Mesothelial cell of epicardium (in vitro differentiated cells): ENCODE data around the gene RIPOR2. TPM values are rescaled to one million over a fixed set of nuclear protein-coding genes. Genes with fewer than 3 reads are reported as not detected.
"Not testable (repeated sequence)": the region's sequence is repeated elsewhere in the genome, so short reads cannot be mapped to it uniquely, and the experiment has no call there.

Source experiments
- DNase-seq, 2 experiments: peaks; one replicate each; pipeline ENCODE4 v3.0.0; 2021; ENCODE audit warnings: low spot score in 2 of 2; ENCODE audit not compliant: unreplicated experiment in 2 of 2
- H3K27ac Mint-ChIP-seq: 2 replicates; pipeline ENCODE4 v1.8.0; 2021; ENCODE audit warnings: mixed read lengths
- H3K27me3 Mint-ChIP-seq: 2 replicates; pipeline ENCODE4 v1.8.0; 2021; ENCODE audit warnings: low read depth, mixed read lengths
- H3K36me3 Mint-ChIP-seq: 2 replicates; pipeline ENCODE4 v1.8.0; 2021; ENCODE audit warnings: mixed read lengths
- H3K4me1 Mint-ChIP-seq: 2 replicates; pipeline ENCODE4 v1.8.0; 2021; ENCODE audit warnings: mixed read lengths
- H3K4me3 Mint-ChIP-seq: 2 replicates; pipeline ENCODE4 v1.8.0; 2021; ENCODE audit warnings: mild to moderate bottlenecking, moderate library complexity, mixed read lengths
- H3K9me3 Mint-ChIP-seq: 2 replicates; pipeline ENCODE4 v1.8.0; 2021; ENCODE audit warnings: mixed read lengths
- CTCF ChIP-seq: fragments of 200-600 bp; sonication (generic); IDR thresholded peaks from one replicate; pipeline ENCODE4 v1.5.0; 2021; ENCODE audit warnings: antibody characterized with exemption; ENCODE audit not compliant: unreplicated experiment
- total RNA-seq: library from RNA; stranded (reverse); gene quantifications from 3 replicates; pipeline ENCODE4 v1.2.1, GENCODE V29; 2021

Gene RIPOR2
- total RNA-seq, 1 donor from 2014 or later = 1.7 TPM

GRCh38 chr6:24951811-24952299, 16.1 kb upstream of the RIPOR2 start:
- peaks cover 12% of the 10 kb centered on the region for H3K9me3 Mint-ChIP-seq
- no peak for DNase-seq
- H3K4me1 Mint-ChIP-seq = no peaks in the 10 kb centered on the region
- no peak overlapping the region for H3K4me3 Mint-ChIP-seq
- H3K27me3 Mint-ChIP-seq = no peaks in the 10 kb centered on the region
- no peak overlapping the region for H3K27ac Mint-ChIP-seq
- H3K36me3 Mint-ChIP-seq = no peaks in the 10 kb centered on the region
- no peak for TF ChIP-seq CTCF

- Mint-ChIP-seq H3K27ac (no peak overlapping the region), H3K4me3 (no peak overlapping the region), H3K9me3 (peaks cover 19% of the 10 kb centered on the region), H3K27me3 (no peaks in the 10 kb centered on the region), H3K36me3 (no peaks in the 10 kb centered on the region), H3K4me1 (no peaks in the 10 kb centered on the region)
- DNase-seq = no peak
- TF ChIP-seq CTCF = no peak
These were observed 14.6 kb upstream of the RIPOR2 start for GRCh38 chr6:24950218-24950941.

- DNase-seq = no peak
- H3K27ac Mint-ChIP-seq = no peak overlapping the region
- no peaks in the 10 kb centered on the region for H3K27me3 Mint-ChIP-seq
- no peak overlapping the region for H3K4me3 Mint-ChIP-seq
- TF ChIP-seq CTCF = no peak
- peaks cover 32% of the 10 kb centered on the region for H3K9me3 Mint-ChIP-seq
- H3K4me1 Mint-ChIP-seq = no peaks in the 10 kb centered on the region
- H3K36me3 Mint-ChIP-seq = peaks cover 12% of the 10 kb centered on the region
These were observed 13.3 kb upstream of the RIPOR2 start for GRCh38 chr6:24949020-24949569.

GRCh38 chr6:24948261-24948660, 12.5 kb upstream of the RIPOR2 start:
- Mint-ChIP-seq H3K36me3 (peaks cover 12% of the 10 kb centered on the region), H3K9me3 (peaks cover 29% of the 10 kb centered on the region)
- H3K27me3 Mint-ChIP-seq, H3K27ac Mint-ChIP-seq, H3K4me1 Mint-ChIP-seq, H3K4me3 Mint-ChIP-seq, DNase-seq: not testable (repeated sequence)

- Mint-ChIP-seq H3K4me1 (no peaks in the 10 kb centered on the region), H3K36me3 (peaks cover 12% of the 10 kb centered on the region), H3K27ac (no peak overlapping the region), H3K27me3 (no peaks in the 10 kb centered on the region), H3K9me3 (peaks cover 34% of the 10 kb centered on the region), H3K4me3 (no peak overlapping the region)
- no peak for DNase-seq
- no peak for TF ChIP-seq CTCF
These were observed 11.9 kb upstream of the RIPOR2 start for GRCh38 chr6:24947636-24948035.

GRCh38 chr6:24945054-24945453, 9.3 kb upstream of the RIPOR2 start:
- no peak overlapping the region for H3K27ac Mint-ChIP-seq
- no peak for DNase-seq
- no peak overlapping the region for H3K4me3 Mint-ChIP-seq
- H3K36me3 Mint-ChIP-seq = peaks cover 12% of the 10 kb centered on the region
- H3K4me1 Mint-ChIP-seq = no peaks in the 10 kb centered on the region
- H3K9me3 Mint-ChIP-seq = peaks cover 34% of the 10 kb centered on the region
- H3K27me3 Mint-ChIP-seq = no peaks in the 10 kb centered on the region
- no peak for TF ChIP-seq CTCF
